Stimulated activated naive CD8-positive, alpha-beta T cell treated with anti-CD3 and anti-CD28 coated beads, Interleukin-15, amount 100 ng/mL, for 72 hours (primary cell): ENCODE measurements around the gene EMP2.
"Not testable (repeated sequence)": the region's sequence is repeated elsewhere in the genome, so short reads cannot be mapped to it uniquely, and the experiment has no call there.

ENCODE experiments used
- ATAC-seq: fragments of 150-1000 bp; cut with Tn5 transposase; 2 replicates; pipeline ENCODE4 v1.10.0; 2021; ENCODE audit warnings: mild to moderate bottlenecking, moderate library complexity
- DNase-seq, 2 donors: peaks; one replicate each; pipeline ENCODE4 v3.0.0; 2021 to 2022
- H3K27ac Mint-ChIP-seq, 2 donors: one replicate each; pipeline ENCODE4 v1.8.0; 2022; ENCODE audit warnings: mild to moderate bottlenecking in 2 of 2, mixed read lengths in 2 of 2, moderate library complexity in 2 of 2
- H3K27me3 Mint-ChIP-seq: one replicate; pipeline ENCODE4 v1.8.0; 2022; ENCODE audit warnings: mixed read lengths
- H3K4me1 Mint-ChIP-seq: one replicate; pipeline ENCODE4 v1.8.0; 2022; ENCODE audit warnings: mild to moderate bottlenecking, mixed read lengths
- H3K4me3 Mint-ChIP-seq, 2 donors: one replicate each; pipeline ENCODE4 v1.8.0; 2022; ENCODE audit warnings: mild to moderate bottlenecking in 2 of 2, mixed read lengths in 2 of 2, moderate library complexity in 1 of 2
- H3K9me3 Mint-ChIP-seq, 2 donors: one replicate each; pipeline ENCODE4 v1.8.0; 2022; ENCODE audit warnings: mixed read lengths in 2 of 2

EMP2 gene

DNA sequence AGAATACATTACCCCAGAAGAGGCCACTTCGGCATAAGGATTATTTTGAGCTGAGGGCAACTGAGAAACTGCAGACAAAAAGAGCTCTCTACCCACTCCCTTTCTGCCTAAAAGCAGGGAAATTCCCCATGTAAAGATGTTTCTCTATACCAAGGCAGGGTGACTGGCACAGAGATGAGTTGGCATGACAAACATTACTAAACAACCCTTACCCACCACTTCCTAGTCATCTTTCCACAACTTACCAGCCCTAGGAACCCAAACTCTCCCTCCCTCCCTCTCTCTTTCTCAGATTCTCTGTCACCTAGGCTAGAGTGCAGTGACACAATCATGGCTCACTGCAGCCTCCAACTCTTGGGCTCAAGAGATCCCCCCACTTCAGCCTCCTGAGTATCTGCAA, 68.6 kb downstream of the EMP2 start:
- Mint-ChIP-seq H3K27ac (no peak overlapping the region), H3K27me3 (no peaks in the 10 kb centered on the region), H3K4me3 (no peak overlapping the region), H3K9me3 (no peaks in the 10 kb centered on the region), H3K4me1 (no peaks in the 10 kb centered on the region)
- DNase-seq = no peak
- peak; percentile 77 for ATAC-seq

GRCh38 chr16:10510279-10510678, 70.1 kb downstream of the EMP2 start:
- DNase-seq (no peak), ATAC-seq (no peak)
- no peaks in the 10 kb centered on the region for H3K27me3 Mint-ChIP-seq
- no peak overlapping the region for H3K4me3 Mint-ChIP-seq
- H3K27ac Mint-ChIP-seq = no peak overlapping the region
- no peaks in the 10 kb centered on the region for H3K9me3 Mint-ChIP-seq
- H3K4me1 Mint-ChIP-seq = no peaks in the 10 kb centered on the region

DNA sequence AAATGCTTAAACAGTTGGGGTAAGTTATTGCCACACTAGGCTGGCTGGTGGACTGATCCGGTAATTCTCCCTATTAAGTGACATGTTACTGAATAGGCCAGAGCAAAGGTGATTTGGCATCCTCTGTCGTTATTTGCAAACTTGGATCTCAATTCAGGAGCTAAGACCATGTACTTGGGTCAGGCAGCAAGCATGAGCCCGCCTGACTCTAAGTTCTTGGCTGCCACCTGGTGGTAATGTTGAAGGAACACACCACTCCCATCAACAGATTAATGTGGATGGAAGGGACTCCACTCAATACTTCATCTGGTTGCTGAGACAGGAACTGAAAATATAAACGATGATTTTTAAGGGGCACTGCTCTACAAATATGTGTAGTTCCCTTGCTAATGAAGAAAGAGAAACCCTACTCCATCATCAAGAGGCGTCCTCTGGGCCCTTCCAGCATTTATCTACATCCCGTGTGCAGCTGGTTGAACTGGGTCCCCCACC, 70.8 kb downstream of the EMP2 start:
- Mint-ChIP-seq H3K27me3 (no peaks in the 10 kb centered on the region), H3K9me3 (no peaks in the 10 kb centered on the region), H3K4me3 (no peak overlapping the region), H3K27ac (no peak overlapping the region), H3K4me1 (no peaks in the 10 kb centered on the region)
- ATAC-seq (peak; percentile 90), DNase-seq (peak; percentile 60 to 62)

DNA sequence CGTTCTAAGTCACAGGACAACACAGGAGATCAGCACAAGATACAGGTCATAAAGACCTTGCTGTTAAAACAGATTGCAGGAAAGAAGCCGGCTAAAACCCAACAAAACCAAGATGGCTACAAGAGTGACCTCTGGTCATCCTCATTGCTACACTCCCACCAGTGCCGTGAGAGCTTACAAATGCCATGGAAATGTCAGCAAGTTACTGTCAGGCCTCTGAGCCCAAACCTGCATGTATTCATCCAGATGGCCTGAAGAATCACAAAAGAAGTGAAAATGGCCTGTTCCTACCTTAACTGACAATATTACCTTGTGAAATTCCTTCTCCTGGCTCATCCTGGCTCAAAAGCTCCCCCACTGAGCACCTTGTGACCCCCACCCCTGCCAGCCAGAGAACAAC, 75.1 kb downstream of the EMP2 start:
- H3K4me1 Mint-ChIP-seq, ATAC-seq, H3K27me3 Mint-ChIP-seq, DNase-seq, H3K4me3 Mint-ChIP-seq, H3K27ac Mint-ChIP-seq, H3K9me3 Mint-ChIP-seq: not testable (repeated sequence)

DNA sequence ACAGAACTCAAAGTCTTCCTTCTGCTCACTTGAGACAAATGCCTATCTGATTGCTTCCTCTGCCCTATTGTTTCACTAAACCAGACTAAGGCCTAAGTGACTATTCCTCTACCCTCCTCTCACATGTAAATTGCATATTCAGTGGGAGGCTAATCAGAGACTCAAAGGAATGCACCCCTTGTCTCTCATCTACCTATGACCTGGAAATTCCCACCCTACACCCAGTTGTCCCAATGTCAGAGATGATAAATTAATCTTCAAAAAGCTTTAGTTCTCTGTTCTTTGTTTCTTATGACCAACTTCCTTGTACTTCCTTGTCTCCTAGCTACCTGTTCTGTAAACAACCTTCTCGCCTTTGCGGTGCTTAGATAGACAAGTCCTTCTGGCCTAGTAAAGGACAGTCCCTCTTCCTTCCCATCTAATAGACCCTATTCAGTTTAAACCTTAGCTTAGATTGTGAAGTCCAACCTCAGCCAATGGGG, 76.0 kb downstream of the EMP2 start:
- Mint-ChIP-seq H3K4me3 (no peak overlapping the region), H3K27ac (no peak overlapping the region), H3K4me1 (peaks cover 9% of the 10 kb centered on the region), H3K27me3 (no peaks in the 10 kb centered on the region), H3K9me3 (no peaks in the 10 kb centered on the region)
- DNase-seq = no peak
- ATAC-seq = no peak

- H3K27me3 Mint-ChIP-seq = no peaks in the 10 kb centered on the region
- ATAC-seq (no peak), DNase-seq (no peak)
- no peak overlapping the region for H3K27ac Mint-ChIP-seq
- peaks cover 1 to 3% of the 10 kb centered on the region in 2 donors for H3K9me3 Mint-ChIP-seq
- H3K4me1 Mint-ChIP-seq = peaks cover 9% of the 10 kb centered on the region
- H3K4me3 Mint-ChIP-seq = no peak overlapping the region
These were observed 77.6 kb downstream of the EMP2 start for GRCh38 chr16:10502776-10503175.

DNA sequence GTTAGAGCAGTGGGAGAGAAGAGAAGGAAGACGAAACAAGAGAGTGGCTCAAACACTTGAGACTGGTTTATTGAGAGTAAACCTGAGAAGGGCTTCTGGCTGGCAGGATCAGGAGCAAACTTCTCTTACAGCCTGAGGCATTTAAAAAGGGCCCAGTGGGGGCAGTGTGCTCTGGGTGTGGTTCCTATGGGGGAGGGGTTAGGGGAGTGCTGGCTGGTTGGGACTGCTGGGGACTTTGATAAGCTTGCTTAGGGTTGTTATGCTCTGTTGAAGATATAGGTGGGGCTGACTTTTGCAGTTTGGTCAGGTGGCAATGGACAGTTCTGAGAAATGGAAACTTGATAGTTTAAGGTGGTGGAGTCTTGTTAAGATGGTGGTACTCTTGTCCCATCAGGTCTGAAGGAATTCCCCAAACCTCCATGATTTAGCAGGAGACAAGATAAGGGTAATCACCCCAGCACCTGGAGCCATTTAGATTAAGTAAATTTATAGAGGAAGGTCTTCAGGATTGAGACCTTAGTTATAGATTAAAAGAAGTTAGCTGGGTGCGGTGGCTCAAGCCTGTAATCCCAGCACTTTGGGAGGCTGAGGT, 79.3 kb downstream of the EMP2 start:
- ATAC-seq = peak; percentile 66
- H3K4me3 Mint-ChIP-seq = no peak overlapping the region
- H3K27ac Mint-ChIP-seq = no peak overlapping the region
- peak in 1 of 2 donors; percentile 18 for DNase-seq
- H3K4me1 Mint-ChIP-seq = peaks cover 9% of the 10 kb centered on the region
- peaks cover 11 to 13% of the 10 kb centered on the region in 2 donors for H3K9me3 Mint-ChIP-seq
- H3K27me3 Mint-ChIP-seq = no peaks in the 10 kb centered on the region

- ATAC-seq (no peak), DNase-seq (no peak)
- H3K27me3 Mint-ChIP-seq = no peaks in the 10 kb centered on the region
- no peak overlapping the region for H3K27ac Mint-ChIP-seq
- H3K4me1 Mint-ChIP-seq = peaks cover 9% of the 10 kb centered on the region
- H3K9me3 Mint-ChIP-seq = peaks cover 11 to 15% of the 10 kb centered on the region in 2 donors
- H3K4me3 Mint-ChIP-seq = no peak overlapping the region
These were observed 79.8 kb downstream of the EMP2 start for GRCh38 chr16:10500582-10500981.

- H3K27me3 Mint-ChIP-seq = no peaks in the 10 kb centered on the region
- peak; percentile 55 for ATAC-seq
- H3K9me3 Mint-ChIP-seq = peaks cover 27 to 46% of the 10 kb centered on the region in 2 donors
- H3K4me1 Mint-ChIP-seq = peaks cover 9% of the 10 kb centered on the region
- no peak overlapping the region for H3K4me3 Mint-ChIP-seq
- no peak overlapping the region for H3K27ac Mint-ChIP-seq
- peak in 1 of 2 donors; percentile 41 for DNase-seq
These were observed 83.0 kb downstream of the EMP2 start for GRCh38 chr16:10497132-10498101.

DNA sequence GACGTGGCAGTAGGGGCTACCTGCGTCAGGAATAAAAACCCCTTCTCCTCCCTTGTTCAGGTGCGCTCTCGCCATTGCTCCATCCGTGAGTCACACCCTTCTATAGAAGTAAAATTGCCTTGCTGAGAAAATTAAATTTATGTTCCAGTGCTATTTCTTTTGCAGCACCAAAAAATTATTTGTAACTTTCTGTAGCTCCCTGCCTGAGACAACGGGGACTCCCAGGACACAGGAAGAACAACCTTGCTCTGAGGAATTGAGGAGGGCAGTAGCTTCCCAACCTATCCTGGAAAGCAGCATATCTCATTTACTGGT, 85.4 kb downstream of the EMP2 start:
- DNase-seq = no peak
- Mint-ChIP-seq H3K27ac (no peak overlapping the region), H3K9me3 (peaks cover 27 to 51% of the 10 kb centered on the region in 2 donors), H3K4me3 (no peak overlapping the region), H3K4me1 (no peaks in the 10 kb centered on the region), H3K27me3 (no peaks in the 10 kb centered on the region)
- no peak for ATAC-seq

GRCh38 chr16:10494343-10495030, 85.9 kb downstream of the EMP2 start:
- DNase-seq = no peak
- Mint-ChIP-seq H3K4me3 (no peak overlapping the region), H3K27me3 (no peaks in the 10 kb centered on the region), H3K4me1 (no peaks in the 10 kb centered on the region), H3K9me3 (peaks cover 27 to 51% of the 10 kb centered on the region in 2 donors), H3K27ac (no peak overlapping the region)
- ATAC-seq = no peak

GRCh38 chr16:10493276-10493675, 87.1 kb downstream of the EMP2 start:
- Mint-ChIP-seq H3K4me1 (no peaks in the 10 kb centered on the region), H3K4me3 (no peak overlapping the region), H3K27me3 (no peaks in the 10 kb centered on the region), H3K27ac (no peak overlapping the region), H3K9me3 (peaks cover 27 to 51% of the 10 kb centered on the region in 2 donors)
- DNase-seq (no peak), ATAC-seq (no peak)

GRCh38 chr16:10490141-10490540, 90.3 kb downstream of the EMP2 start:
- H3K4me1 Mint-ChIP-seq = no peaks in the 10 kb centered on the region
- no peak overlapping the region for H3K4me3 Mint-ChIP-seq
- H3K27ac Mint-ChIP-seq = no peak overlapping the region
- no peaks in the 10 kb centered on the region for H3K27me3 Mint-ChIP-seq
- DNase-seq (no peak), ATAC-seq (no peak)
- peaks cover 20 to 44% of the 10 kb centered on the region in 2 donors for H3K9me3 Mint-ChIP-seq

DNA sequence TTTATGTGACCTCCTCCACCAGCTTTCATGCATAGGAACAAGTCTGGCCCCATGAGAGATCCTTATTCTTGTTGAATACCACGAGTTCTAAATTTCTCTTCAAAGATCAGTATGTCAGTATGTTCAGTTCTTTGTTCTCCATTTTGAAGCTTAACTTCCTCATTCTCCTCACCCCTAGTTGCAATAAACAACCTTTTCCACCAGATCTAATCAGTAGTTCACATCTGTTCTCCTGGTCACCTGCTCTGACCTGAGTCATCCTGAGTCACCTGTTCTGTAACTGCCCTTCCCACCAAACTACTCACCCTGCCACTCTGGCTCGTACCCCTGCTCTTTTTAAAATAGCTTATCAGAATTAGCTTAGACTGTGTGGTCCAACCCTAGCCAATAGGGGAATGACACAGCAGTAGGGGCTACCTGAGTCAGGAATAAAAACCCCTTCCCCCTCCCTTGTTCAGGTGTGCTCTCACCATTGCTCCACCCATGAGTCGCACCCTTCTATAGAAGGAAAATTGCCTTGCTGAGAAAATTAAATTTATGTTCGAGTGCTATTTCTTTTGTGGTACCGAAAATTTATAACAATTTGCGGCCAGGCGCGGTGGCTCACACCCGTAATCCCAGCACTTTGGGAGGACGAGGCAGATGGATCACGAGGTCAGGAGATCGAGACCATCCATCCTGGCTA, 94.6 kb downstream of the EMP2 start:
- Mint-ChIP-seq H3K27ac (no peak overlapping the region), H3K27me3 (no peaks in the 10 kb centered on the region)

GRCh38 chr16:10485159-10485558, 95.2 kb downstream of the EMP2 start:
- no peak overlapping the region for H3K27ac Mint-ChIP-seq
- H3K27me3 Mint-ChIP-seq = no peaks in the 10 kb centered on the region
- DNase-seq (no peak), ATAC-seq (no peak)
- H3K4me3 Mint-ChIP-seq = no peak overlapping the region
- H3K9me3 Mint-ChIP-seq = peaks cover 17 to 29% of the 10 kb centered on the region in 2 donors
- no peaks in the 10 kb centered on the region for H3K4me1 Mint-ChIP-seq

More for the DNA sequence above, 94.6 kb downstream of the EMP2 start:
- no peak for ATAC-seq
- Mint-ChIP-seq H3K4me1 (no peaks in the 10 kb centered on the region), H3K4me3 (no peak overlapping the region), H3K9me3 (peaks cover 14 to 24% of the 10 kb centered on the region in 2 donors)
- DNase-seq = no peak
